Fibroblast of mammary gland (primary cell): Measurements from ENCODE around the gene PPP6R3.

Experiments used
- DNase-seq: peaks from one replicate; pipeline ENCODE4 v3.0.0-alpha.2; 2010; ENCODE audit warnings: low read depth
- H3K4me3 ChIP-seq: 2 replicates; pipeline ENCODE4 v1.5.1; 2011; ENCODE audit warnings: low read depth, mild to moderate bottlenecking, low read length, moderate library complexity; ENCODE audit not compliant: control insufficient read depth
- TF ChIP-seq, protein P1 (sequence below): conservative IDR thresholded peaks from 2 replicates; pipeline ENCODE4 v1.5.1; 2011; ENCODE audit warnings: low read depth, low read length, inconsistent platforms; ENCODE audit not compliant: control insufficient read depth, insufficient read depth

The PPP6R3 gene

DNA sequence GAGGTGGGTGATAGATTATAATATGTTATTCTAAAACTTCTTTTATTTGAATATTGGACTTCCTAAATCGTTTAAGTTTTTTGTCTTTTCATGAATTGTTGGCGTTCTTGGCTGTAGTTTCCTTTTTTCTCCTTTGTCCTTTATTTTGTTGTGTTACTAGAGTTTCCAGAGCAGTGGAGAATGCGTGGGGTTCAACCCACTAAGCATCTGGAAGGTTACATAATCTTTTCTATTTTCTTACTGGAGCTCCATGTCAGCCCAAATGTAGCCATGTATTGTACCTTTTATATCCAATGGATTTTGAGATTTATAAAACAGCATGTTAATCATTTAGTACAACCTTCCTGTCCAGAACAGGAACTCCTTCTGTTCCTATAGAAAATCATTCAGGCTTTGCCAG is 63.2 kb downstream of the PPP6R3 start:
- no peak overlapping the region for H3K4me3 ChIP-seq
- no peak for DNase-seq
- TF ChIP-seq, protein P1, sequence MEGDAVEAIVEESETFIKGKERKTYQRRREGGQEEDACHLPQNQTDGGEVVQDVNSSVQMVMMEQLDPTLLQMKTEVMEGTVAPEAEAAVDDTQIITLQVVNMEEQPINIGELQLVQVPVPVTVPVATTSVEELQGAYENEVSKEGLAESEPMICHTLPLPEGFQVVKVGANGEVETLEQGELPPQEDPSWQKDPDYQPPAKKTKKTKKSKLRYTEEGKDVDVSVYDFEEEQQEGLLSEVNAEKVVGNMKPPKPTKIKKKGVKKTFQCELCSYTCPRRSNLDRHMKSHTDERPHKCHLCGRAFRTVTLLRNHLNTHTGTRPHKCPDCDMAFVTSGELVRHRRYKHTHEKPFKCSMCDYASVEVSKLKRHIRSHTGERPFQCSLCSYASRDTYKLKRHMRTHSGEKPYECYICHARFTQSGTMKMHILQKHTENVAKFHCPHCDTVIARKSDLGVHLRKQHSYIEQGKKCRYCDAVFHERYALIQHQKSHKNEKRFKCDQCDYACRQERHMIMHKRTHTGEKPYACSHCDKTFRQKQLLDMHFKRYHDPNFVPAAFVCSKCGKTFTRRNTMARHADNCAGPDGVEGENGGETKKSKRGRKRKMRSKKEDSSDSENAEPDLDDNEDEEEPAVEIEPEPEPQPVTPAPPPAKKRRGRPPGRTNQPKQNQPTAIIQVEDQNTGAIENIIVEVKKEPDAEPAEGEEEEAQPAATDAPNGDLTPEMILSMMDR = no peak

DNA sequence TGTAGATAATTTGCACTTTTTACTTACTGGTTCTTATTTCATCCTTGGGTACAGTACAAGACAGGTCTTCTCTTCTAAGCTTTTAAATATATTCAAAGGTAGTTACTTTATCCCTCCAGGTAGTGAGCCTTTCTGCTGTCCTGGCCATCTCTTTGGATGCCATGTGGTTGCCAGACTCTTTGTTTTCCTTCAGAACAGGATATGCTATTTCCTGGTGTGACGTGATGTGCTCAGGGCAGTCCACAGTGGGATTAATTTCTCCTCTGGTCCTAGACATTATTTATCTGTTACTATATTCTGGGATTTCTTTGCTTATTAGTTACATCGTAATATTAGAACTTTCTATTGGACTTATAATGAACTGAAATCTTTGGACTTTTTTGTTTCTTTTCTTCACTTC is 63.7 kb downstream of the PPP6R3 start:
- no peak overlapping the region for H3K4me3 ChIP-seq
- no peak for DNase-seq
- TF ChIP-seq, protein P1 = no peak

DNA sequence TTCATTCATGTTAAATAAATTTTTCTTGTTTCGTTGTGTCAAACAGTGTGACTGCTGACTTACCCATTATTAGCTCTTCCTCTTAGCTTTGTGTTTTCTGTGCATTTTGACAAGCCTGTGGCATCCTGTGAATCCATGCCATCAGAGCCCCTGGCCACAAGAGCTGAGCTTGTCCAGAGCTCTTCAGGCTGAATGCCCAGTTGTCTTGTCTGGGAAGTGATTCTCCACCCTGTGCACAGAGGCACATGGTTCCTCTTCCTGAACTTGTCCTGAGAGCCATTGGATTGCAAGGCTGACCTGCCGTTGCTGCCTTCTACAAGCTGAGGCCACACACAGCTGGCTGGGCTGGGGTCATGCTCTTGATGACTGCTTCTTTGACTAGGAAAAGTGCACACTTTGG is 64.1 kb downstream of the PPP6R3 start:
- no peak overlapping the region for H3K4me3 ChIP-seq
- TF ChIP-seq, protein P1 = no peak
- DNase-seq = no peak

DNA sequence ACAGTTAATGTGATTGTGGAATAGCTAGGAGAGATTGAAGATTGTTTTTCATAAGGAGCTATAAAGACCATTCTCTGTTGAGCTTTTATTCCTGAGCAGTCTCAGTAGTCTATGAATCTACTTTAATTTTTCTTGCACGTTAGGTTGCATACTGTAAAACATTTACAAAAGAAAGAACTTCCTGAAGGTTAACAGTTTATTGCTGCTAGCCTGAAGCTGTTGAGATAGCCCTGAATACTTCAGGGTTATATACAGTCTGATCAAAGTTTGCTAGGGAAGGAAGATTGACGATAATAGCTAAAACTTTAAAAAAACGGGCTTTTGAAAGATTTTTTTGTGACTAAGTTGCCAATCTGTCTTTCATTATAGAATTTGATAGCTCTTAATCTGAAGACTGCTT is 64.8 kb downstream of the PPP6R3 start:
- TF ChIP-seq, protein P1 = no peak
- DNase-seq = no peak
- H3K4me3 ChIP-seq = no peak overlapping the region

DNA sequence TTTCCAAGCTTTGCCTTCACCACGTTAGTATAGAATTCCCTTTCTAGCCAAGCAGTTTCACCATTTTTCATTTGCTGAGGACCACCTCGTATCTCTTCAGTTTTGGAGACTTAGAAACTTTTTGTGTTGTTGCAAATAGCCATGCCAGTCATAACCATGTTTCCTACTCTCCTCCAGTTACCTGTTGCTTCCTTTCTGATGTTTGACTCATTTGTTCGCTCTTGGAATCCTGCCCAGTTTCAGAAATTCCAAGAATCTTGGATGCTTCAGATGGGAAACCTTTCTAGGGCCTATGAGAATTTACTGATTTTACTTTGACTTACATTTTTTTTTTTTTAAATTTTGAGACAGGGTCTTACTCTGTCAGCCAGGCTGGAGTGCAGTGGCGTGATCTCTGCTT is 65.4 kb downstream of the PPP6R3 start:
- TF ChIP-seq, protein P1 = no peak
- peak; percentile 38 for DNase-seq
- no peak overlapping the region for H3K4me3 ChIP-seq

DNA sequence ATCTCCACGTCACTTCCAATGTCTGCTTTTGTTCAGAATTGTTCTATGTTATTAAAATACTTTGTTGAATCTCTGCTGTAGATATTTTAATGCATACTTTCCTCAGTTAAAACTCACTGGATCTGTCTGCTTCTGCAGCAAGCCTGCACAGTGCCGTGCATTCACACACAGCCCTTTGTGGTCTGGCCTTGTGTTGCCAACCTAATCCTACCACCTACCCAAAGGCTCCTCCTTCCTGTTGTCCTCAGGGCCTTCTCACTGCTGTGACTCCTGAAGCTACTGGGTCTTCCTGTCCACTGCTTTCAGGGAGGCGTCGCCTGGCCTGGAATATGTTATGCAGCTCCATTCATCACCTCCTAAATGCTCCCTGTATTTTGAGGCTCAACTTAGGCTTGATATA is 67.0 kb downstream of the PPP6R3 start:
- no peak for DNase-seq
- no peak overlapping the region for H3K4me3 ChIP-seq
- TF ChIP-seq, protein P1 = no peak

DNA sequence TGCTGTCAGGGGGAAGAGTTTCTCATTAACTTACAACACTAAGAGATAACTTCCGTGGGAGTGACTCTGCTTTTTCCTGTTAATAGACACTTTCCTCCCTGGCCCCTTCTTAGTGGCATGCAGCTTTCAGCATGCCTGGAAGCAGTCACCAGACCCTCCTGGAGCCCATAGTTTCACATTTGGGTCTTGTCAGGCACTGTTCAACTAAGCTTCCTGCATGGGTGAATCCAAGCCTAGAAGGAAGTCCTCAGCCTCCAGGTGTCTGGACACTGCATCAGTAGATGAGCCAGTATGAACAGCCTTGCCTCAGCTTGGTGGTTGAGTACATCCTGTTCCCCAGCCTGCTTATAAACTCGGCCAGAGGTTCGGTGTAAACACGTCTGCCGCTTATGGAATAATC is 68.1 kb downstream of the PPP6R3 start:
- TF ChIP-seq, protein P1 = no peak
- H3K4me3 ChIP-seq = no peak overlapping the region
- DNase-seq = no peak
